GM18909 (cell line): ENCODE measurements around the gene FBXO10.
A peak's percentile ranks its signal among the peaks of the same experiment; 100 is the strongest.
"Not testable (repeated sequence)": the region's sequence is repeated elsewhere in the genome, so short reads cannot be mapped to it uniquely, and the experiment has no call there.

Experiments used
- ATAC-seq: cut with Tn5 transposase; IDR thresholded peaks from one replicate; pipeline ENCODE4 v1.9.1; 2021; ENCODE audit warnings: mild to moderate bottlenecking; ENCODE audit not compliant: unreplicated experiment, poor library complexity

Gene FBXO10

DNA sequence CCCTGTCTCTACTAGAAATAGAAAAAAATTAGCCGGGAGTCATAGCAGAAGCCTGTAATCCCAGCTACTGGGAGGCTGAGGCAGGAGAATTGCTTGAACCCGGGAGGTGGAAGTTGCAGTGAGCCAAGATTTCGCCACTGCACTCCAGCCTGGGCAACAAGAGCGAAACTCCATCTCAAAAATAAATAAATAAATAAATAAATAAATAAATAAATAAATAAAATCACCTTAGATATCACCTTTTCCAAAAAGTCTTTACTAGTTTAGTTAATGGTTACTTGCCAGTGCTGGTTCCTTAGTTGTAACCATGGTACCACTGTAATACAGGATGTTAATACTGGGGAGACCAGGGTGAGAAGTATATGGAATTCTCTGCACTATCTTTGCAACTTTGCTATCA lies 25.9 kb upstream of the FBXO10 start:
- not testable (repeated sequence) for ATAC-seq

DNA sequence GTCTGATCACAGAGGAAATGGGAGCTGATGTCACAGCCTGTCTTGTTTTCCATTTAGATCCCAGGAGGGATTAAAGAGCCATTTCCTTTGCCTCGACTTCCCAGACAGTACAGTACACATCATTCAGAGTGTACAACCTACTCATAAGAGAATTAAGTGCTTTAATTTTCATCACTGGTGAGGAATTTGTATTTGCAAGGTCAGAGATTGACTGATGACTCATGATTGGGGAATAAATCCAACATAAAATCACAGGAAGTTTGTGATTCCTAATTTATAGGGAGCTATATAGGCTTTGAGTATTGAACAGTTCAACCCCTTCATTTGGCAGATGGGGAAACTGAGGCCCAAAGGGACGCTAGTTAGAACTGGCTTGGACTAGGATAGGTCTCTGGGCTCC lies 20.3 kb upstream of the FBXO10 start:
- ATAC-seq, result no peak

- ATAC-seq, result no peak
Observed at GRCh38 chr9:37593883-37594448, 17.8 kb upstream of the FBXO10 start.

DNA sequence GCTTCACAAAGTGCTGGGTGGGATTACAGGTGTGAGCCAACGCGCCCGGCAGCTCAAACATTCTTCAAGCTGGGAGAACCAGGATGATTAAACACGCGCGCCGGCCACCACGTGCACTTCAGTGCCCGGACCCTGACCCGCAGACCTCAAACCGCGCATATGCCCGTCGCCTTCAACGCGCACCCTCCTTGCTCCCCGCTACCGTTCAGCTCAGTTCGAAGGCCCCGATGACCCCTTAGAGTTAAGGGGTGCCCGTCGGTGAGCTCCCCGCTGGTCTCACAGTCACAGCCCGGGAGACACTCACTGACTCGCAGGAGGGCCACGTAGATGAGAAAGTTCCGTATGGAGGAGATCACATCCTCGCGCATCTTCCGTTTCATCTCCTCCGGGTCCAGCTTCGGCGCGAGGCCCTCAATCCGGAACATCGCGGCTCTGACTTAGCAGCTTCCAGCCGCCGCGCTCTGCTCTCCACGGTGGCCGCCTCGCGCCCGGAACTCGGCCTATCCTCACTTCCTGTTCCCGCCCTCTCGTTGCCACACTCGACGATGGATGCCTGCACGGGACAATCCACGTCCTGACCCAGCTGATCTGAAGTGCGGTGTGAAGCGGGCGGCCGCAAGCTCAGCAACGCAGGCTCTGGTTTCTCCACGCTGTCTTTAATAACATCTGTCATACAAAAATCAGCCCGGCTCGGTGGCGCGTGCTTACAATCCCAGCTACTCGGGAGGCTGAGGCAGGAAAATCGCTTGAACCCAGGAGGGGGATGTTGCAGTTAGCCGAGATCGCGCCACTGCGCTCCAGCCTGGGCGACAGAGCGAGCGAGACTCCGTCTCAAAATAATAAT lies 16.1 kb upstream of the FBXO10 start, which contains the start of gene TOMM5:
Gene TOMM5 (minus strand): TSS at position 490 of the 844 bp plus-strand sequence. CDS start 65 bp downstream, at position 425.
- peak; percentile 88 for ATAC-seq

GRCh38 chr9:37587521-37587920 lies 11.3 kb upstream of the FBXO10 start:
- no peak for ATAC-seq

DNA sequence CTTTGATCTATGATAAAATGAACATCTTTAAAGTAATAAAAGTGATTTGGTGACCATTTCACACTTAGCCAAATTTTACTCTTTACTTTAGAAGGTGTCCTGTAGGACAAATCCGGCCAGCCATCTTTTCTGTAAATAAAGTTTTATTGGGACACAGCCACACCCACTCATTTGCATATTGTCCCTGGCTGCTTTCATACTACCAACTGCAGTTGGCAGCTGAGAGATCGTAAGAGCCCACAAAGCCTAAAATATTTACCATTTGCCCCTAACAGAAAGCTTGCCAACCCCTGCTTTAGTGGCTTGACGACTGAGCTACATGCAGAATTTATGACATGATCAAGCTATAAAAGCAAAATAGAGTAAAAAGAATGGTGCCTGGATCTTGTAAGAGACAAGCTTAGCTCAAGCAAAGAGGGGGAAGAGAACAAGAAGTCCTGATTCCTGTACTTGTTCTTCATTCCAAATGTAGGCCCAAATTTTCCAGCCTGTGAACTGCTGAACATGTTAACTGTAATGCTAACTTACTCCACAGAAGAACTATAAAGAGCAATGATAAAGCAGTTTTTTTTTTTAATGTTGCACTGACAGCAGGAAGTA lies 7.4 kb upstream of the FBXO10 start:
- ATAC-seq, result no peak

GRCh38 chr9:37582548-37583157 lies 6.5 kb upstream of the FBXO10 start:
- ATAC-seq, result no peak

GRCh38 chr9:37575511-37575914 lies 667 bp downstream of the FBXO10 start:
- peak; percentile 43 for ATAC-seq

DNA sequence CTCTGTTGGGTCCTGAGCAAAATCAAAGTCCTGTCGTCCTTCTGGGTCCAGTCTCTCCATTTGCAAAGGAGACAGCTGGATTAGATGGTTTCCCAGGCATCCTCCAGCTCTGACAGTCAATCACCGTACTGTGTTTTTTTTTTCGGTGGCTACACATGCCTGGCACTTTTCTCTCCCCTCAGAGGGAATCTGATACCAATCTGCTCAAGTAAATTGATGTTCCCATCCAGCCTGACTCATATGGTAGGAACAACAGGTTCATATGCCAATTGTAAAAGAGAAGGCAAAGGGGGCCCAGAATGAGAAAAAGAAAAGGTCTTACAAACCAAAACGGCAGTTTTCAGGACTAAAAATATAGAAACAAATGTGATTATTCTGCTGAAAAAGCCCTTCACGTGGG lies 1.2 kb downstream of the FBXO10 start:
- no peak for ATAC-seq

- no peak for ATAC-seq
Observed at GRCh38 chr9:37574241-37574721, 1.9 kb downstream of the FBXO10 start.

GRCh38 chr9:37571282-37571681 lies 4.9 kb downstream of the FBXO10 start:
- no peak for ATAC-seq

DNA sequence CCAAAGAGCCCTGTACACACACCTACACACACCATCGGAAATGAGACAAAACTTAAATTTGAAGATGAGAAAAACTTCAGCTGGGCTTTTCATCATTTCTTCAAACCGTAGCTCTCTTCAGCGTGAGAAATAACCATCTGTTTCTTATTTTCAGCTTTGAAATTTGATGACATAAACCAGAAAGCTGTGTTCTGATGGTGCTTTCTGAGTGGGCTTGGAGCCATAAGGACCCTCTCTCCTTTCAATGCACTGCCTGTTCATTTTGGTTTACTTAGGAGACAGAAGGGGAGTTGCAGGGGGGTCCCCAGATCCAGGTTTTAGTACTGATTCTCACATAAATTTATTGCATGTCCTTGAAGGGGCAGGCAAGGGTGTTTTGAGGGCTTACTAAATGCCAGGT lies 9.5 kb downstream of the FBXO10 start:
- ATAC-seq, result peak; percentile 17

GRCh38 chr9:37565661-37566618 lies 10.2 kb downstream of the FBXO10 start:
- ATAC-seq, result peak; percentile 84

DNA sequence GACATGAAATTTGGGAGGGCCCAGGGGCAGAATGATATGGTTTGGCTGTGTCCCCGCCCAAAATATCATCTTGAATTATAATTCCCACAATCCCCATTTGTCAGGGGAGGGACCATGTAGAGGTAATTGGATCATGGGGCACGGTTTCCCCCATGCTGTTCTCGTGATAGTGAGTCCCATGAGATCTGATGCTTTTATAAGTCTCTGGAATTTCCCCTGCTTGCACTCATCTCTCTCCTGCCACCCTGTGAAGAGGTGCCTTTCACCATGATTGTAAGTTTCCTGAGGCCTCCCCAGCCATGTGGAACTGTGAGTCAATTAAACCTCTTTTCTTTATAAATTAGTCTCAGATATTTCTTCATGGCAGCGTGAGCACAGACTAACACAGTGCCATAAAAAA lies 11.3 kb downstream of the FBXO10 start:
- ATAC-seq, result no peak

DNA sequence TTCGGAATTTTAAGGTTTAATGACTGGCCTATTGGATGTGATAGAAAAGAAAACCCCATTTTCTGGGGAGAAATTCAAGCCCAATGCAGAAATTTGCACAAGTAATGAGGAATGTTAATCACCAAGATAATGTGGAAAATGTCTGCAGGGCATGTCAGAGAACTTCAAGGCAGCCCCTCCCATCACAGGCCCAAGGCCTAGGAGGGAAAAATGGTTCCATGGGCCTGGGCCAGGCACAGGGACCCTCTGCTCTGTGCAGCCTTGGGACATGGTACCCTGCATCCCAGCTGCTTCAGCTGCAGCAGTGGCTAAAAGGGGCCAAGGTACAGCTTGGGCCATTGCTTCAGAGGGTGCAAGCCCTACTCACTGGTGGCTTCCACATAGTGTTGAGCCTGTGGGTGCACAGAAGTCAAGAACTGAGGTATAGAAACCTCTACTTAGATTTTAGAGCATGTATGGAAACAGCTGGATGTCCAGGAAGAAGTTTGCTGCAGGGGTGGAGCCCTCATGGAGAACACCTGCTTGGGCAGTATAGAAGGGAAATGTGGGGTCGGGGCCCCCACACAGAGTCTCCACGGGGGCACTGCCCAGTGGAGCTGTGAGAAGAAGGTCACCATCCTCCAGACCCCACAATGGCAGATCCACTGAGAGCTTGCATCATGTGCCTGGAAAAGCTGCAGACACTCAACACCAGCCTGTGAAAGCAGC lies 12.2 kb downstream of the FBXO10 start:
- no peak for ATAC-seq

DNA sequence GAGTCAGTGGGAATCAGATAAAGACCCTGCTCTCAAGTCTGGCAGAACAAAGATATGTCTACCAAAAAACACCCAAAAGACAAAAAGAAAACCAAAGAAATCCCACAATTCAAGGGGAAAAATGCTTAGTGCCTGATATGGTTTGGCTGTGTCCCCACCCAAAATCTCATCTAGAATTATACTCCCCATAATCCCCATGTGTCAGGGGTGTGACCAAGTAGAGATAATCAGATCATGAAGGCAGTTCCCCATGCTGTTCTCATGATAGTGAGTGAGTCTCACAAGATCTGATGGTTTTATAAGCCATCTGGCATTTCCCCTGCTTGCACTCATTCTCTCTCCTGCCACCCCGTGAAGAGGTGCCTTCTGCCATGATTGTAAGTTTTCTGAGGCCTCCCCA lies 13.4 kb downstream of the FBXO10 start:
- ATAC-seq, result no peak

DNA sequence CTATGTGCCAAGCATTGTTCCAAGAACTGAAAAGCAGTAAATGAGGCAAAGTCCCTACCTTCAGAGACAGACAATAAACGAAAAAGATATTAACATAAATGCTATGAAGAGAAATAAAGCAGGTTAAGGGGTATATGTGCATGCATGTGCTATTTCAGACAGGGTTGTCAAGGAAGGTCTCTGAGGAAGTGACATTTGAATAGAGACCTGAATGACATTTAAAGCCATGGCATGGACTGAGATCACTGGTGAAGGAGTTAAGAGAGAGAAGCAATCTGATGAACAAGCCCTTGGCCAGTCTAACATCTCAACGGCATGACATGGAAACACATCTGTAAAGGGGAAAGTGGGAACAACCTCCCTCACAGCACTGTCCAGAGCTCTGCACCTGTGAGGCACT lies 14.5 kb downstream of the FBXO10 start:
- ATAC-seq, result no peak

DNA sequence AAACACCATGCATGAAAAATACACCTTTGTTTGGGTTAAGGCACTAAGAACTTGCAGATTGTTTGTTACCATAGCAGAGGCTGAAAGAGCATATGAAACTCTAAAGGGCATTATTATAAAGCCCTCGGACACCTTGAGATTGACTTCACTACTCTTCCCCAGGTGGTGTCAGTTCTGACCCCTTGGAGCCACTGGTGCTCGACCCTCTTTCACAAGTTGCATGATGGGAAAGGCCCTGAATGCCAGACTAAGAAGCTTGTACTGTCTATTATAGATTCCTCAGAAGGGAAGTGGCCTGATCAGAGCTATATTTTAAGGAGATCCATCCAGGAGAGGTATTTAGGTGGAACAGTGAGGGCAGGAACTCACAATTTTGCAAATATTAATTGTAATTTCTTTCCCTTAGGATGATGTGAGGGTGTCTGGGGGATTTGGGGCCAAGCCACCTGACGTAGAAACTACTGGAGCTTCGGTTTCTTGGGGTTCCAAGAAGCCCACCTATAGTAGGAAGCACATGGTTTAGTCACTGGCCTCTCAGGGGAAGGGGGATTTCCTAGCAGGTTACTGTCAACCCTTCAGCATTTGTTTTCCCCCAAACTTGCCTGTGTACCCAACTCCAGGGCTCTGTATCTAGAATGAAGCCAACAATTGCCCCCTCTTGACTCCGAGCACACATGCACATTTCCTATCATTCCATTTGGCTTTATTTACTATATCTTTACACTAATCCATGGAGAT lies 16.2 kb downstream of the FBXO10 start:
- no peak for ATAC-seq

DNA sequence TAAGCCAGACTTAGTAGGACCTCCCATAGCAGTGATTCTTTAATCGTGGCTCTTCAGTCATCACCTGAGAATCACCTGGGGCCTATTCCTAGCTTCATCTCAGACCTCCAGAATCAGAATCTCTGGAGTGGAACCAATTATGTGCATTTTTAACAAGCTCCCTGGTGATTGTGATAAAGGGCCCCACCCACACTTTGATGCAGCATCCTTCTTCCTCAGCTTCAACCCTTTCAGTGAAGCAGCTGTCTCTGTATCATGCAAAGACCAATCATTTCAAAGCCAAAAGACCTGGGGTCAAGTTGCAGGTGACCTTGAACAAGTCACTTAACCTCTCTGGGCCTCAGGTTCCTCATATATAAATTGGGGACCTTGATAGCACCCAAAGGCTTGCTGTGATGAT lies 17.1 kb downstream of the FBXO10 start:
- ATAC-seq, result no peak
